WTC11 (cell line): ENCODE results near the gene INPP4B. TPM values are rescaled to one million over a fixed set of nuclear protein-coding genes. Genes with fewer than 3 reads are reported as not detected.
A peak's percentile ranks its signal among the peaks of the same experiment; 100 is the strongest.

Experiments
- ATAC-seq: fragments of 200-7000 bp; cut with Tn5 transposase; 2 replicates; pipeline ENCODE4 v1.10.0; 2021; ENCODE audit warnings: mild to moderate bottlenecking, moderate library complexity
- CTCF ChIA-PET: fragments of 300-600 bp; sonication (Branson Sonifier 250); formaldehyde crosslinking; loops from one replicate; lab custom pipeline; 2021; ENCODE audit warnings: antibody characterized with exemption; lab: Charles Lee
- POLR2A ChIA-PET: fragments of 350-600 bp; sonication (Branson Sonifier 250); formaldehyde crosslinking; loops from one replicate; lab custom pipeline; 2021; ENCODE audit warnings: antibody characterized with exemption; lab: Charles Lee
- DNase-seq: peaks from one replicate; pipeline ENCODE4 v3.0.0; 2021; ENCODE audit warnings: low spot score
- H3K27ac Mint-ChIP-seq: 2 replicates; pipeline ENCODE4 v1.8.0; 2021; ENCODE audit warnings: mixed read lengths
- H3K27me3 Mint-ChIP-seq: 2 replicates; pipeline ENCODE4 v1.8.0; 2021; ENCODE audit warnings: low read depth, mild to moderate bottlenecking, moderate library complexity, mixed read lengths
- H3K36me3 Mint-ChIP-seq: 2 replicates; pipeline ENCODE4 v1.8.0; 2021; ENCODE audit warnings: mixed read lengths
- H3K4me1 Mint-ChIP-seq: 2 replicates; pipeline ENCODE4 v1.8.0; 2022; ENCODE audit warnings: mixed read lengths
- H3K4me3 Mint-ChIP-seq: 2 replicates; pipeline ENCODE4 v1.8.0; 2021; ENCODE audit warnings: mild to moderate bottlenecking, moderate library complexity, mixed read lengths
- H3K9me3 Mint-ChIP-seq: 2 replicates; pipeline ENCODE4 v1.8.0; 2021; ENCODE audit warnings: mixed read lengths
- ARID4B ChIP-seq: sonication (generic); formaldehyde crosslinking; IDR thresholded peaks from 2 replicates; pipeline ENCODE4 v1.8.0; 2023; ENCODE audit warnings: missing genetic modification reagents, mild to moderate bottlenecking, borderline replicate concordance
- EMX1 ChIP-seq: fragments of 250-450 bp; sonication (Bioruptor Pico); IDR thresholded peaks from 2 replicates; pipeline ENCODE4 v1.8.0; 2021; ENCODE audit warnings: mild to moderate bottlenecking
- ESRRA ChIP-seq: sonication (generic); formaldehyde crosslinking; IDR thresholded peaks from 2 replicates; pipeline ENCODE4 v1.8.1; 2022; ENCODE audit warnings: mild to moderate bottlenecking, missing genetic modification reagents, borderline replicate concordance
- ETV6 ChIP-seq: sonication (generic); formaldehyde crosslinking; IDR thresholded peaks from 2 replicates; pipeline ENCODE4 v1.8.1; 2022; ENCODE audit warnings: mild to moderate bottlenecking, missing genetic modification reagents
- FOXP1 ChIP-seq: sonication (generic); formaldehyde crosslinking; IDR thresholded peaks from 2 replicates; pipeline ENCODE4 v1.8.0; 2022; ENCODE audit warnings: missing genetic modification reagents, mild to moderate bottlenecking, moderate library complexity, borderline replicate concordance
- GTF2I ChIP-seq: fragments of 250-450 bp; sonication (Bioruptor Pico); conservative IDR thresholded peaks from 2 replicates; pipeline ENCODE4 v1.4.0; 2021; ENCODE audit warnings: mild to moderate bottlenecking
- JAZF1 ChIP-seq: fragments of 250-450 bp; sonication (Bioruptor Pico); IDR thresholded peaks from 2 replicates; pipeline ENCODE4 v1.9.0; 2021; ENCODE audit warnings: moderate library complexity, mild to moderate bottlenecking, inconsistent platforms
- KAT7 ChIP-seq: sonication (generic); formaldehyde crosslinking; IDR thresholded peaks from 2 replicates; pipeline ENCODE4 v1.8.1; 2023; ENCODE audit warnings: missing genetic modification reagents, mild to moderate bottlenecking, borderline replicate concordance
- MAX ChIP-seq: sonication (generic); formaldehyde crosslinking; IDR thresholded peaks from 2 replicates; pipeline ENCODE4 v1.8.0; 2022; ENCODE audit warnings: mild to moderate bottlenecking, missing genetic modification reagents
- STAT6 ChIP-seq: sonication (generic); formaldehyde crosslinking; conservative IDR thresholded peaks from 2 replicates; pipeline ENCODE4 v1.8.1; 2023; ENCODE audit warnings: mild to moderate bottlenecking, low read depth, missing genetic modification reagents, moderate library complexity
- TCF7 ChIP-seq: sonication (generic); formaldehyde crosslinking; IDR thresholded peaks from 2 replicates; pipeline ENCODE4 v1.8.0; 2022; ENCODE audit warnings: mild to moderate bottlenecking, low read depth, missing genetic modification reagents, moderate library complexity
- ZBTB43 ChIP-seq: sonication (generic); formaldehyde crosslinking; IDR thresholded peaks from 2 replicates; pipeline ENCODE4 v1.8.1; 2023; ENCODE audit warnings: mild to moderate bottlenecking, missing genetic modification reagents
- ZMAT4 ChIP-seq: fragments of 250-450 bp; sonication (Bioruptor Pico); IDR thresholded peaks from 2 replicates; pipeline ENCODE4 v1.9.0; 2021; ENCODE audit warnings: mild to moderate bottlenecking
- ZNF219 ChIP-seq: sonication (generic); formaldehyde crosslinking; IDR thresholded peaks from 2 replicates; pipeline ENCODE4 v1.8.0; 2023; ENCODE audit warnings: missing genetic modification reagents, mild to moderate bottlenecking, borderline replicate concordance
- ZNF671 ChIP-seq: fragments of 250-450 bp; sonication (Bioruptor Pico); IDR thresholded peaks from 2 replicates; pipeline ENCODE4 v1.8.0; 2021; ENCODE audit warnings: mild to moderate bottlenecking
- total RNA-seq: library from RNA; stranded (reverse); gene quantifications from 3 replicates; pipeline ENCODE4 v1.2.3, GENCODE V29; 2021
- TF ChIP-seq, protein P1 (sequence below): fragments of 250-450 bp; sonication (Bioruptor Pico); IDR thresholded peaks from 2 replicates; pipeline ENCODE4 v1.8.0; 2021; ENCODE audit warnings: mild to moderate bottlenecking
- TF ChIP-seq, protein P2 (sequence below): sonication (generic); formaldehyde crosslinking; IDR thresholded peaks from 2 replicates; pipeline ENCODE4 v1.8.1; 2023; ENCODE audit warnings: mild to moderate bottlenecking, moderate library complexity, missing genetic modification reagents
- TF ChIP-seq, protein P3 (sequence below): sonication (generic); formaldehyde crosslinking; IDR thresholded peaks from 2 replicates; pipeline ENCODE4 v1.8.1; 2023; ENCODE audit warnings: mild to moderate bottlenecking, missing genetic modification reagents, moderate library complexity
- TF ChIP-seq, protein P4 (sequence below): sonication (generic); formaldehyde crosslinking; IDR thresholded peaks from 2 replicates; pipeline ENCODE4 v1.8.1; 2022; ENCODE audit warnings: mild to moderate bottlenecking, missing genetic modification reagents, moderate library complexity, borderline replicate concordance

Gene INPP4B
- total RNA-seq, 1 experiment from 2014 or later = 0.92 TPM

DNA sequence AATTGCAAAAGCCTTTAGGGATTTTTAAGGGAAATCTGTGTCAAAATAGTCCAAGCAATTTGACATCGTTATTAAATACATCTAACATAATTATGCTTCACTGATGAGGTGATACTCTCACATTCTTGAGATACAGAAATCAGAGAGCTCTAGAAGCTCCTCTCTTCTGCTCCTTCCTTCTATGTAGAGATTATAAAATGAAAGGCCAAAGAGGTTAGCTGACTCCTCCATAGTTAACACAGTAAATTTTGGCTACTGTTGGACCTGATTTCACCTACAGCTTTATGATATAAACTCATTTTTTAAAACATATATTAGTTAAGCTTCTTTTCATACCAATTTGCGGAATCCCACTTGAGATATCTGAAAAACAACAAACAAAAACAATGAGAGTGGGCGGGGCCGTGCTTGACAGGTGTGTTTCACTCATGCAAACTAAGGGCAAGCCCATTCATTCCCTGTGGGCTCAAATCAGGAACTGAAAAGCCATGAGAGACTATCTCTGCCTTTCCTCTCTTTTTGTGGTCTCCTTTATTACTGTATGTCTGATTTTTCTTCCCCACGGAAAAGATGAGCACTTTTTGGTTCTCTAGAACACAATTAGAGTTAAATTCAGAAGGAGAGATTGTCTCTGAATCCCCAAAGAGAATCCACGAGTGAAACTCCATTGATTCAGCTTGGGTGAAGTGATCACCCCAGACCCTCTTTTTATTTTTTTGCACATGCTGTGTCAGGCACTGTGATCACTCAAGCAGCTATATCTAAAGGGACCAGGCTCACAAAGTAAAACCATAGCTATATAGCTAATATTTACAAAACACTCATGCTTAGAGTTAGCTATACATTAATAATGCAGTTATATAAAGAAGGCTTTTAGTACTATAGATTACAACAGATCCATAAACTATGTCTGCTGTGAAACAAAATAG lies 643.4 kb downstream of the INPP4B start:
- peak; percentile 72 for ATAC-seq
- Mint-ChIP-seq H3K9me3 (no peaks in the 10 kb centered on the region), H3K4me3 (no peak overlapping the region), H3K27ac (peak overlapping the region; percentile 24; the same call in 1 of the 2 replicates), H3K4me1 (peaks cover 6% of the 10 kb centered on the region), H3K27me3 (no peaks in the 10 kb centered on the region), H3K36me3 (no peaks in the 10 kb centered on the region)
- POLR2A ChIA-PET = no interaction called here
- peak; percentile 35 for DNase-seq
- CTCF ChIA-PET = no interaction called here
- TF ChIP-seq GTF2I (CRISPR knock-in tag) = no peak
- TF ChIP-seq, protein P1, sequence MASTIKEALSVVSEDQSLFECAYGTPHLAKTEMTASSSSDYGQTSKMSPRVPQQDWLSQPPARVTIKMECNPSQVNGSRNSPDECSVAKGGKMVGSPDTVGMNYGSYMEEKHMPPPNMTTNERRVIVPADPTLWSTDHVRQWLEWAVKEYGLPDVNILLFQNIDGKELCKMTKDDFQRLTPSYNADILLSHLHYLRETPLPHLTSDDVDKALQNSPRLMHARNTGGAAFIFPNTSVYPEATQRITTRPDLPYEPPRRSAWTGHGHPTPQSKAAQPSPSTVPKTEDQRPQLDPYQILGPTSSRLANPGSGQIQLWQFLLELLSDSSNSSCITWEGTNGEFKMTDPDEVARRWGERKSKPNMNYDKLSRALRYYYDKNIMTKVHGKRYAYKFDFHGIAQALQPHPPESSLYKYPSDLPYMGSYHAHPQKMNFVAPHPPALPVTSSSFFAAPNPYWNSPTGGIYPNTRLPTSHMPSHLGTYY (CRISPR knock-in tag) = no peak
- TF ChIP-seq EMX1 (CRISPR knock-in tag) = no peak
- TF ChIP-seq ARID4B (CRISPR knock-in tag) = no peak
- TF ChIP-seq ETV6 (CRISPR knock-in tag) = no peak
- no peak for TF ChIP-seq TCF7 (CRISPR knock-in tag)
- no peak for TF ChIP-seq STAT6
- TF ChIP-seq ESRRA = no peak
- TF ChIP-seq ZMAT4 (CRISPR knock-in tag) = no peak
- no peak for TF ChIP-seq ZNF671 (CRISPR knock-in tag)
- TF ChIP-seq ZNF219 = no peak
- no peak for TF ChIP-seq KAT7 (CRISPR knock-in tag)
- TF ChIP-seq FOXP1 (CRISPR knock-in tag) = no peak

DNA sequence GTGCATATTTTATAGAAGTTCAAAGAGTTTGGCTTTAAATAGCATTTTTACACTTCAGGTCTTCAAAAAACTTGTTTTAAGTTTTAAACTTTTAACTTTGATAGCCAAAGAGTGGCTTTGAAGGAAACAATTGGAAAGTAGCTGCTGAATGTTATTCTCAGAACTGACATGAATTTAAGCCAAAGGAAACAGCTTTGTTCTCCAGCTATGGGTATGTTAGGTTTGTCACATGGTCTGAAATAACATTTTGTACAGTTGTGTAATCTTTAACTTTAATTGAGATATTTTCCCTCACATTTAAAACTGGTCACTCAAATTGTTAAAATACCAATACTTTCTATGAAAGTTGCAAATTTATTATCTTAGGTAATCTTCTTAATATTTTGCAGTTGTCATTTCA lies 645.1 kb downstream of the INPP4B start:
- CTCF ChIA-PET = no interaction called here
- DNase-seq = no peak
- TF ChIP-seq, protein P2, sequence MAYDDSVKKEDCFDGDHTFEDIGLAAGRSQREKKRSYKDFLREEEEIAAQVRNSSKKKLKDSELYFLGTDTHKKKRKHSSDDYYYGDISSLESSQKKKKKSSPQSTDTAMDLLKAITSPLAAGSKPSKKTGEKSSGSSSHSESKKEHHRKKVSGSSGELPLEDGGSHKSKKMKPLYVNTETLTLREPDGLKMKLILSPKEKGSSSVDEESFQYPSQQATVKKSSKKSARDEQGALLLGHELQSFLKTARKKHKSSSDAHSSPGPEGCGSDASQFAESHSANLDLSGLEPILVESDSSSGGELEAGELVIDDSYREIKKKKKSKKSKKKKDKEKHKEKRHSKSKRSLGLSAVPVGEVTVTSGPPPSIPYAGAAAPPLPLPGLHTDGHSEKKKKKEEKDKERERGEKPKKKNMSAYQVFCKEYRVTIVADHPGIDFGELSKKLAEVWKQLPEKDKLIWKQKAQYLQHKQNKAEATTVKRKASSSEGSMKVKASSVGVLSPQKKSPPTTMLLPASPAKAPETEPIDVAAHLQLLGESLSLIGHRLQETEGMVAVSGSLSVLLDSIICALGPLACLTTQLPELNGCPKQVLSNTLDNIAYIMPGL (CRISPR knock-in tag) = no peak
- TF ChIP-seq, protein P3, sequence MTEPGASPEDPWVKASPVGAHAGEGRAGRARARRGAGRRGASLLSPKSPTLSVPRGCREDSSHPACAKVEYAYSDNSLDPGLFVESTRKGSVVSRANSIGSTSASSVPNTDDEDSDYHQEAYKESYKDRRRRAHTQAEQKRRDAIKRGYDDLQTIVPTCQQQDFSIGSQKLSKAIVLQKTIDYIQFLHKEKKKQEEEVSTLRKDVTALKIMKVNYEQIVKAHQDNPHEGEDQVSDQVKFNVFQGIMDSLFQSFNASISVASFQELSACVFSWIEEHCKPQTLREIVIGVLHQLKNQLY = no peak
- TF ChIP-seq, protein P4, sequence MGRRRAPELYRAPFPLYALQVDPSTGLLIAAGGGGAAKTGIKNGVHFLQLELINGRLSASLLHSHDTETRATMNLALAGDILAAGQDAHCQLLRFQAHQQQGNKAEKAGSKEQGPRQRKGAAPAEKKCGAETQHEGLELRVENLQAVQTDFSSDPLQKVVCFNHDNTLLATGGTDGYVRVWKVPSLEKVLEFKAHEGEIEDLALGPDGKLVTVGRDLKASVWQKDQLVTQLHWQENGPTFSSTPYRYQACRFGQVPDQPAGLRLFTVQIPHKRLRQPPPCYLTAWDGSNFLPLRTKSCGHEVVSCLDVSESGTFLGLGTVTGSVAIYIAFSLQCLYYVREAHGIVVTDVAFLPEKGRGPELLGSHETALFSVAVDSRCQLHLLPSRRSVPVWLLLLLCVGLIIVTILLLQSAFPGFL (CRISPR knock-in tag) = no peak
- TF ChIP-seq ZBTB43 (CRISPR knock-in tag) = no peak
- no peak for TF ChIP-seq TCF7 (CRISPR knock-in tag)
- no peak for TF ChIP-seq MAX
- TF ChIP-seq JAZF1 = no peak

More for the DNA sequence above, 645.1 kb downstream of the INPP4B start:
- Mint-ChIP-seq H3K4me3 (no peak overlapping the region), H3K9me3 (no peaks in the 10 kb centered on the region), H3K36me3 (no peaks in the 10 kb centered on the region), H3K4me1 (peaks cover 12% of the 10 kb centered on the region), H3K27me3 (no peaks in the 10 kb centered on the region), H3K27ac (no peak overlapping the region)
- POLR2A ChIA-PET = no interaction called here
- no peak for ATAC-seq
